Measurements from ENCODE around the gene PGAP2.

The PGAP2 gene

DNA sequence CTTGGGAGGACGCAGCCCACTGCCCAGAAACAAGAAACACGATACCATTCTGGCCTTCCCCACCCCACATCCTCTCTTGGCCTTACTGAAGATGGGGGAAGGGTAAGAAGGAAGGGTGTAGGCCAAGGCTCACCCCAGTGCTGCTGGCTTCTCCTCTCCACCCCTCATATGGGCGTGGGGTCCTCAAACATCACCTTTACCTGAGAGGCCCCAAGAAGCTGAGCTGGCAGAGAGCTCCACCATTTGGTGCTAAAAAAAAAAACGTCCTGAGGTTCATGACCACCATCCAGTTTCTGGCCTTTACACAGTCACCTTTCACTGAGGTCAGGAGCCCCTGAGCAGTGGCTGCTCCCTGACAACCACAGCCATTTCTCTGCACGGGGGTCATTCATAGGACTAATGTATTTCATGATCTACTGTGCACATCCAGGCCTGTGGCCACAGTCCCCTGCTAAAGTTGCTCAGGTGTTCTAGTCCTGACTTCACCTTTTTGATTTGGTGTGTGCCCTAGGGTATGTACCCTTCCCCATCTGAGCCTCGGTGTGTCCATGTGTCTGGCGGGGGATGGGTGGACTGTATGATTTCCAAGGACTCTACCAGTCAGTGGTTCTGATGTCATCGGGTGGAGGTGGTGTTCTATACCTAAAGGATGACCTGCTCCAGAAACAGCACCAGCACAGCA, 17.3 kb downstream of the PGAP2 start:
- no peak for DNase-seq (ENCODE audit: low read depth)
- TF ChIP-seq, protein P1, sequence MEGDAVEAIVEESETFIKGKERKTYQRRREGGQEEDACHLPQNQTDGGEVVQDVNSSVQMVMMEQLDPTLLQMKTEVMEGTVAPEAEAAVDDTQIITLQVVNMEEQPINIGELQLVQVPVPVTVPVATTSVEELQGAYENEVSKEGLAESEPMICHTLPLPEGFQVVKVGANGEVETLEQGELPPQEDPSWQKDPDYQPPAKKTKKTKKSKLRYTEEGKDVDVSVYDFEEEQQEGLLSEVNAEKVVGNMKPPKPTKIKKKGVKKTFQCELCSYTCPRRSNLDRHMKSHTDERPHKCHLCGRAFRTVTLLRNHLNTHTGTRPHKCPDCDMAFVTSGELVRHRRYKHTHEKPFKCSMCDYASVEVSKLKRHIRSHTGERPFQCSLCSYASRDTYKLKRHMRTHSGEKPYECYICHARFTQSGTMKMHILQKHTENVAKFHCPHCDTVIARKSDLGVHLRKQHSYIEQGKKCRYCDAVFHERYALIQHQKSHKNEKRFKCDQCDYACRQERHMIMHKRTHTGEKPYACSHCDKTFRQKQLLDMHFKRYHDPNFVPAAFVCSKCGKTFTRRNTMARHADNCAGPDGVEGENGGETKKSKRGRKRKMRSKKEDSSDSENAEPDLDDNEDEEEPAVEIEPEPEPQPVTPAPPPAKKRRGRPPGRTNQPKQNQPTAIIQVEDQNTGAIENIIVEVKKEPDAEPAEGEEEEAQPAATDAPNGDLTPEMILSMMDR (conservative IDR thresholded peaks at IDR 0.05; ENCODE audit: low read depth, low read length), result no peak

DNA sequence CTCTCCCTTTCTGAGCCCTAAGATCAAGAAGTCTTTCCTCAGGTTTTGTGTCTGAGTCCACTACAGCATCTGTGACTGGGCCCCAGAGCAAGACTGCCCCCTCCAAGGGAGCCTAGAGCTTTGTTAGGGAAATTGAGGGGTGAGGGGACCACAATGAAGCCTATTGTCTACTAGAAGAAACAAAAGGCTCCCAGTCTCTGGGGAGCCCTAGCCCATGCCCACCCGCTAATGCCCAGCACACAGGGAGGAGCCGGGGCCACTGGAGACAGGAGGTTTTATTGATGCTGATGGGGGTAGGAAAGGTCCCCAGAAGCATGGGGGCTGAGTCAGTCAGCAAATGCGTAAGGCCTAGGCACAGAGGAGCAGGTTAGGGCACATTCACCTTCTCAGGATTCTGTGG, 18.4 kb downstream of the PGAP2 start:
- TF ChIP-seq, protein P1 (conservative IDR thresholded peaks at IDR 0.05; ENCODE audit: low read depth, low read length), result no peak
- no peak for DNase-seq (ENCODE audit: low read depth)

More for the DNA sequence above, 17.3 kb downstream of the PGAP2 start:
- H3K4me3 ChIP-seq (ENCODE audit: low read length), result no peak overlapping the region

GRCh38 chr11:3827434-3828186, 19.2 kb downstream of the PGAP2 start:
- DNase-seq (ENCODE audit: low read depth), result no peak
- TF ChIP-seq, protein P1 (conservative IDR thresholded peaks at IDR 0.05; ENCODE audit: low read depth, low read length), result no peak
- H3K4me3 ChIP-seq (ENCODE audit: low read length), result no peak overlapping the region

More for the DNA sequence above, 18.4 kb downstream of the PGAP2 start:
- no peak overlapping the region for H3K4me3 ChIP-seq (ENCODE audit: low read length)

DNA sequence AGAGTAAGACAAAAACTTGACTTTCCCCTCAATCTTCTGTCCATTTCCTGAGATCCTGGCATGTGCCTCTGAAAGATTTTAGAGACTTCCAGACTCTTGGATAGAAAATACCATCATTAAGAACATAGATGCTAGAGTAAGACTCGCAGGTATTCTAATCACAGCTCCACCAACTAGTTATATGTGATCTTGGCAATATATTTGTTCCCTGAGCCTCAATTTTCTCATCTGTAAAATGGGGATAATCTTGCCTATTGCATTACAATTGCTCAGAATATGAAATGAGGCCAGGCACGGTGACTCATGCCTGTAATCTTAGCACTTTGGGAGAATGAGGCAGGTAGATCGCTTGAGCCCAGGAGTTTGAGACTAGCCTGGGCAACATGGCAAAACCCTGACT, 21.7 kb downstream of the PGAP2 start:
- H3K4me3 ChIP-seq (ENCODE audit: low read length), result no peak overlapping the region
- TF ChIP-seq, protein P1 (conservative IDR thresholded peaks at IDR 0.05; ENCODE audit: low read depth, low read length), result no peak
- DNase-seq (ENCODE audit: low read depth), result no peak

GRCh38 chr11:3830730-3831129, 22.4 kb downstream of the PGAP2 start:
- no peak for DNase-seq (ENCODE audit: low read depth)
- TF ChIP-seq, protein P1 (conservative IDR thresholded peaks at IDR 0.05; ENCODE audit: low read depth, low read length), result no peak
- H3K4me3 ChIP-seq (ENCODE audit: low read length), result no peak overlapping the region

DNA sequence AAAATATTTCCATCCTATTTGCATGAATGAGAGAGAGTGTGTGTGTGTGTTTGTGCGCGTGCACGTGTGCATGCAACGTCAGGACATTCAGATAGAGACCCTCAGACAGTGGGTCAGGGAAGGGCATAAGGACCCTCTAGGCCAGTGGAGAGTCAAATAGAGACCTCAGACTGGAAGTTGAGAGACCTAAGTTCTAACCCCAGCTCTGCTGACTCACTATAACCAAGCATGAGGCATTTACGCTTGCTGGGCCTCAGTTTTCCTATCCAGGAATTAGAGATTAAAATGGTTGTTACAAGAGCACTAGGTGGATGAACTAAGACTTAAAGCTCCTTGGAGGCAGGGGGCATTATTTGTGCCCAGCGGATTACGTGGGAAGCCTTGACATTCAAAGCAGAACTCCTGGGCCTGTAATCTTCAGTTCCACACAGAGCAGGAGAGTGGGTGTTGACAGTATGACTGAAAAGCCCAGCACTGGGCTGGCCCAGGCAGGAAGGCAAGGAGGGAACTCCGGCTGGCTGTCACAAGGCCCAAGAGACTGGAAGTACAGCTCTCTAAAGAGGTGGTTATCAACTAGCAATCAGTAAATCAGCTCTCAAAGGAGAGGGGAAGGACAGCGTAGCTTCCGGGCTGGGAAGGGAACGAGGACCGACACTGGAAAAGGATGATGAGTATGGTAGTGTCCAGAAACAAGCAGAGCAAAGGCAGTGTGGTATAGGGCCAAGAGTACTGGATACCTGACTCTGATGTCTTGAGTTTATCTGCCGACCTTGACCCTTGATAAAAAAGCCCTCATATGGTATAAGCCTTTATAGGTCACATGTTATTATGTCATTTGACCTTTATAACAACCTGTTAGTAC, 23.2 kb downstream of the PGAP2 start:
- H3K4me3 ChIP-seq (ENCODE audit: low read length), result no peak overlapping the region
- TF ChIP-seq, protein P1 (conservative IDR thresholded peaks at IDR 0.05; ENCODE audit: low read depth, low read length), result no peak
- no peak for DNase-seq (ENCODE audit: low read depth)

Measured in retinal pigment epithelial cell (primary cell).